Measurements from ENCODE around the gene AFF3.

The AFF3 gene

GRCh38 chr2:100142393-100142792 lies at the start of gene AFF3:
Gene AFF3, minus strand, starts transcription at chr2:100142590. Its CDS starts 38,136 bp downstream, at chr2:100104454.
- TF ChIP-seq CTCF (IDR thresholded peaks at IDR 0.05; ENCODE audit: insufficient read depth, low read depth, low read length, missing control alignments) = no peak
- H3K4me3 ChIP-seq (ENCODE audit: low read length) = no peak within 1 kb of the TSS
- no peak for DNase-seq (ENCODE audit: low read depth)

GRCh38 chr2:100189387-100189786 lies 47.0 kb upstream of the AFF3 start:
- TF ChIP-seq CTCF (IDR thresholded peaks at IDR 0.05; ENCODE audit: insufficient read depth, low read depth, low read length, missing control alignments) = no peak
- no peak overlapping the region for H3K4me3 ChIP-seq (ENCODE audit: low read length)
- no peak for DNase-seq (ENCODE audit: low read depth)

GRCh38 chr2:100188326-100188725 lies 45.9 kb upstream of the AFF3 start:
- TF ChIP-seq CTCF (IDR thresholded peaks at IDR 0.05; ENCODE audit: insufficient read depth, low read depth, low read length, missing control alignments) = no peak
- DNase-seq (ENCODE audit: low read depth) = no peak
- H3K4me3 ChIP-seq (ENCODE audit: low read length) = no peak overlapping the region

GRCh38 chr2:100186126-100186525 lies 43.7 kb upstream of the AFF3 start:
- no peak for TF ChIP-seq CTCF (IDR thresholded peaks at IDR 0.05; ENCODE audit: insufficient read depth, low read depth, low read length, missing control alignments)
- DNase-seq (ENCODE audit: low read depth) = no peak
- no peak overlapping the region for H3K4me3 ChIP-seq (ENCODE audit: low read length)

GRCh38 chr2:100185516-100185915 lies 43.1 kb upstream of the AFF3 start:
- no peak overlapping the region for H3K4me3 ChIP-seq (ENCODE audit: low read length)
- DNase-seq (ENCODE audit: low read depth) = no peak
- no peak for TF ChIP-seq CTCF (IDR thresholded peaks at IDR 0.05; ENCODE audit: insufficient read depth, low read depth, low read length, missing control alignments)

- no peak for TF ChIP-seq CTCF (IDR thresholded peaks at IDR 0.05; ENCODE audit: insufficient read depth, low read depth, low read length, missing control alignments)
- no peak for DNase-seq (ENCODE audit: low read depth)
- H3K4me3 ChIP-seq (ENCODE audit: low read length) = no peak overlapping the region
These were observed 42.7 kb upstream of the AFF3 start for GRCh38 chr2:100185105-100185504.

GRCh38 chr2:100184055-100184737 lies 41.8 kb upstream of the AFF3 start:
- no peak overlapping the region for H3K4me3 ChIP-seq (ENCODE audit: low read length)
- no peak for TF ChIP-seq CTCF (IDR thresholded peaks at IDR 0.05; ENCODE audit: insufficient read depth, low read depth, low read length, missing control alignments)
- DNase-seq (ENCODE audit: low read depth) = no peak
